NCI-H82 (cell line): ENCODE data around the gene HBD.

Experiments
- DNase-seq: peaks from one replicate; lab custom pipeline; 2025; lab: John Stamatoyannopoulos, UW

HBD gene

DNA sequence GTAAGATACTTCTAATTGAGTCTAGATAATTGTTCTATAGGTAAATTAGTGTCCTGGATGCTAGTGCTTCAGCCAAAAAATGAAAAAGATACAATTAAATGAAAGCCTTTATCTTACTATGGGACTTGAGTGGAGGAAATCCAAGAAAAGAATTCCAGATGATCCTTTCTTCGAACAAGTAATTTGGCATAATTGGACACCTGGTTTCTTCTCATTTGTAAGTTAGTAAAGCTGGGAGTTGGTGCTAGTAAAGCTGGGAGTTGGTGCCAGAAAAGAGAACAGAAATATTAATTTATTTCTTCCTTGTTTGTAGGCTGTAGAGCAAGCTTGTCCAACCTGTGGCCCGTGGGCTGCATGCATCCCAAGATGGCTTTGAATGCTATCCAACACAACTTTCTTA is 46.1 kb downstream of the HBD start:
- no peak for DNase-seq
